ENCODE data around the gene CPVL. TPM values are rescaled to one million over a fixed set of nuclear protein-coding genes. Genes with fewer than 3 reads are reported as not detected.

Gene CPVL
- total RNA-seq, result 0.43 and 3.4 TPM in 2 replicates

GRCh38 chr7:29146057-29146706, at the start of gene CPVL:
Gene CPVL (minus strand): TSS chr7:29146537. CDS start chr7:29121061, 25,476 bp downstream.

GRCh38 chr7:29194594-29195427, 48.5 kb upstream of the CPVL start, which contains the start of gene CHN2:
Gene CHN2 (plus strand): TSS chr7:29194775.

GRCh38 chr7:28958235-28958979, 187.9 kb downstream of the CPVL start, which contains the start of gene TRIL:
Gene TRIL (minus strand): TSS chr7:28958330. CDS start chr7:28958046, 284 bp downstream.

Other genes with a start within 250 kb of the CPVL start
- gene TRIL, start 188.2 kb downstream of the CPVL start, total RNA-seq, result not detected in 2 replicates
- not detected in 2 replicates for gene CHN2, start 48.2 kb upstream of the CPVL start, total RNA-seq